ENCODE results near the gene TGFB2. TPM values are rescaled to one million over a fixed set of nuclear protein-coding genes. Genes with fewer than 3 reads are reported as not detected.

The TGFB2 gene
- total RNA-seq, 4 donors from 2014 or later: 2.2 to 16.7 (median 8.0) TPM

- Histone ChIP-seq H3K4me3 (replicated peaks in 1 of 3) (no peak overlapping the region), H3K36me3 (no peaks in the 10 kb centered on the region), H3K9me3 (no peaks in the 10 kb centered on the region), H3K27me3 (no peaks in the 10 kb centered on the region), H3K4me1 (no peaks in the 10 kb centered on the region), H3K27ac (no peak overlapping the region)
- no peak for DNase-seq
- TF ChIP-seq POLR2A (IDR thresholded peaks at IDR 0.05) (no peak), CTCF (IDR thresholded peaks at IDR 0.05) (no peak)
- intact Hi-C loops (cut with DNase I): no loop called here
Measured at GRCh38 chr1:218332416-218332815, 12.7 kb upstream of the TGFB2 start.

- intact Hi-C loops (cut with DNase I): loop anchor here (5.0 kb wide), 1 partner anchor 191 kb away; no protein-coding TSS in a partner anchor
- Histone ChIP-seq H3K27me3 (no peaks in the 10 kb centered on the region), H3K4me3 (replicated peaks in 1 of 3) (no peak overlapping the region), H3K27ac (no peak overlapping the region), H3K4me1 (no peaks in the 10 kb centered on the region), H3K36me3 (no peaks in the 10 kb centered on the region), H3K9me3 (no peaks in the 10 kb centered on the region)
- 91 to 92% methylated on average over 2 of the region's 2 CpGs for WGBS, 2 donors
- DNase-seq: no peak
- TF ChIP-seq CTCF (IDR thresholded peaks at IDR 0.05) (no peak), POLR2A (IDR thresholded peaks at IDR 0.05) (no peak)
Measured at GRCh38 chr1:218336328-218336727, 8.8 kb upstream of the TGFB2 start.

- H3K27me3 ChIP-seq: no peaks in the 10 kb centered on the region
- intact Hi-C loops (cut with DNase I): loop anchor here (5.0 kb wide), 1 partner anchor 188 kb away; no protein-coding TSS in a partner anchor
- no peak for DNase-seq
- H3K4me3 ChIP-seq (replicated peaks in 1 of 3): no peak overlapping the region
- TF ChIP-seq CTCF (IDR thresholded peaks at IDR 0.05) (peak in 5 of 6 experiments; percentile 13 to 88 (median 70)), POLR2A (IDR thresholded peaks at IDR 0.05) (no peak)
- no peak overlapping the region for H3K27ac ChIP-seq
- H3K9me3 ChIP-seq: no peaks in the 10 kb centered on the region
- H3K36me3 ChIP-seq: no peaks in the 10 kb centered on the region
- WGBS, 2 donors: 2 to 12% methylated on average over 1 of the region's 1 CpG
- H3K4me1 ChIP-seq: peaks cover 0 to 7% of the 10 kb centered on the region in 2 donors
Measured at GRCh38 chr1:218339267-218339831, 5.8 kb upstream of the TGFB2 start.

GRCh38 chr1:218341325-218341724 lies 3.8 kb upstream of the TGFB2 start:
- intact Hi-C loops (cut with DNase I): loop anchor here (10.0 kb wide), 1 partner anchor 123 kb away; no protein-coding TSS in a partner anchor
- DNase-seq: no peak
- H3K4me1 ChIP-seq: peaks cover 0 to 10% of the 10 kb centered on the region in 2 donors
- 91 to 100% methylated on average over 1 of the region's 1 CpG for WGBS, 2 donors
- H3K27me3 ChIP-seq: no peaks in the 10 kb centered on the region
- H3K4me3 ChIP-seq (replicated peaks in 1 of 3): no peak overlapping the region
- TF ChIP-seq POLR2A (IDR thresholded peaks at IDR 0.05) (no peak), CTCF (IDR thresholded peaks at IDR 0.05) (no peak)
- H3K36me3 ChIP-seq: no peaks in the 10 kb centered on the region
- no peak overlapping the region for H3K27ac ChIP-seq
- H3K9me3 ChIP-seq: no peaks in the 10 kb centered on the region

- no peaks in the 10 kb centered on the region for H3K36me3 ChIP-seq
- H3K27ac ChIP-seq: peak overlapping the region in 2 of 3 donors; percentile 1 to 6
- no peaks in the 10 kb centered on the region for H3K9me3 ChIP-seq
- TF ChIP-seq POLR2A (IDR thresholded peaks at IDR 0.05) (no peak), CTCF (IDR thresholded peaks at IDR 0.05) (no peak)
- intact Hi-C loops (cut with DNase I): loop anchor here (10.0 kb wide), 1 partner anchor 123 kb away; no protein-coding TSS in a partner anchor
- WGBS, 2 donors: 33 to 43% methylated on average over 4 of the region's 4 CpGs
- H3K27me3 ChIP-seq: no peaks in the 10 kb centered on the region
- no peak for DNase-seq
- H3K4me1 ChIP-seq: peaks cover 0 to 10% of the 10 kb centered on the region in 2 donors
- no peak overlapping the region for H3K4me3 ChIP-seq (replicated peaks in 1 of 3)
Measured at GRCh38 chr1:218342091-218342490, 3.0 kb upstream of the TGFB2 start.

Measured in thyroid gland (tissue), 4 donors.